MM.1S (cell line): ENCODE data around the gene STEAP1B.
"Not testable (repeated sequence)": the region's sequence is repeated elsewhere in the genome, so short reads cannot be mapped to it uniquely, and the experiment has no call there.

Experiments used
- DNase-seq: peaks from one replicate; pipeline ENCODE4 v3.0.0-alpha.2; 2015
- H2AFZ ChIP-seq: fragments of 300-600 bp; sonication (generic); 2 replicates; pipeline ENCODE4 v1.6.0; 2016; ENCODE audit warnings: antibody characterized with exemption, low read length
- H3F3A ChIP-seq: fragments of 300-600 bp; sonication (generic); 2 replicates; pipeline ENCODE4 v1.6.1; 2016; ENCODE audit warnings: mild to moderate bottlenecking, antibody characterized with exemption, low read length, moderate library complexity, mixed read lengths; ENCODE audit not compliant: insufficient read depth
- H3K27ac ChIP-seq: fragments of 300-600 bp; sonication (generic); 2 replicates; pipeline ENCODE4 v1.5.1; 2016; ENCODE audit warnings: mild to moderate bottlenecking, low read length
- H3K27me3 ChIP-seq: fragments of 300-600 bp; sonication (generic); replicated peaks from 2 replicates; pipeline ENCODE4 v1.6.0; 2016; ENCODE audit warnings: low read length; ENCODE audit not compliant: insufficient read depth
- H3K36me3 ChIP-seq: fragments of 300-600 bp; sonication (generic); replicated peaks from 2 replicates; pipeline ENCODE4 v1.6.1; 2016; ENCODE audit warnings: mild to moderate bottlenecking, low read length, mixed read lengths; ENCODE audit not compliant: insufficient read depth
- H3K4me1 ChIP-seq: fragments of 300-600 bp; sonication (generic); 2 replicates; pipeline ENCODE4 v1.6.1; 2016; ENCODE audit warnings: low read length, mixed read lengths
- H3K4me2 ChIP-seq: fragments of 300-600 bp; sonication (generic); 2 replicates; pipeline ENCODE4 v1.6.0; 2016; ENCODE audit warnings: low read depth, low read length
- H3K4me3 ChIP-seq: fragments of 300-600 bp; sonication (generic); 2 replicates; pipeline ENCODE4 v1.5.1; 2016; ENCODE audit warnings: low read length, mixed read lengths
- H3K79me2 ChIP-seq: fragments of 300-600 bp; sonication (generic); 2 replicates; pipeline ENCODE4 v1.6.1; 2016; ENCODE audit warnings: mixed run types, low read length, mixed read lengths
- H3K9ac ChIP-seq: fragments of 300-600 bp; sonication (generic); 2 replicates; pipeline ENCODE4 v1.6.1; 2016; ENCODE audit warnings: low read length, mixed read lengths
- H3K9me2 ChIP-seq: fragments of 300-600 bp; sonication (generic); replicated peaks from 2 replicates; pipeline ENCODE4 v1.6.1; 2016; ENCODE audit warnings: mild to moderate bottlenecking, low read length, mixed read lengths; ENCODE audit not compliant: insufficient read depth
- H3K9me3 ChIP-seq: fragments of 300-600 bp; sonication (generic); replicated peaks from 2 replicates; pipeline ENCODE4 v1.6.1; 2016; ENCODE audit warnings: mild to moderate bottlenecking, low read length, mixed read lengths; ENCODE audit not compliant: insufficient read depth
- H4K20me1 ChIP-seq: fragments of 300-600 bp; sonication (generic); 2 replicates; pipeline ENCODE4 v1.6.1; 2016; ENCODE audit warnings: mild to moderate bottlenecking, low read length, moderate library complexity, mixed read lengths; ENCODE audit not compliant: insufficient read depth
- CTCF ChIP-seq: fragments of 300-600 bp; sonication (generic); IDR thresholded peaks from 2 replicates; pipeline ENCODE4 v1.5.1; 2016; ENCODE audit warnings: antibody characterized with exemption, low read length, mixed read lengths

STEAP1B gene

GRCh38 chr7:22524353-22524947, 24.5 kb upstream of the STEAP1B start:
- not testable (repeated sequence) for H3F3A ChIP-seq, H3K4me1 ChIP-seq, H3K27me3 ChIP-seq, H3K4me3 ChIP-seq, H3K9me3 ChIP-seq, H3K27ac ChIP-seq, H3K9me2 ChIP-seq, H2AFZ ChIP-seq, H4K20me1 ChIP-seq, H3K4me2 ChIP-seq, H3K36me3 ChIP-seq, DNase-seq, H3K79me2 ChIP-seq, H3K9ac ChIP-seq

- not testable (repeated sequence) for H3K9ac ChIP-seq, H2AFZ ChIP-seq, H3K36me3 ChIP-seq, H3K4me1 ChIP-seq, H3K4me3 ChIP-seq, H3K9me3 ChIP-seq, H3K9me2 ChIP-seq, H3K27ac ChIP-seq, H3F3A ChIP-seq, H4K20me1 ChIP-seq, H3K27me3 ChIP-seq, H3K79me2 ChIP-seq, H3K4me2 ChIP-seq
- TF ChIP-seq CTCF: peak; percentile 31
- DNase-seq: peak; percentile 13
These were observed 23.7 kb upstream of the STEAP1B start for GRCh38 chr7:22523478-22524352.

- H3K4me2 ChIP-seq, H3K4me3 ChIP-seq, H4K20me1 ChIP-seq, H3K36me3 ChIP-seq, H3K4me1 ChIP-seq, DNase-seq, H3K27ac ChIP-seq, H3K9me2 ChIP-seq, H2AFZ ChIP-seq, H3K9me3 ChIP-seq, H3K9ac ChIP-seq, H3F3A ChIP-seq, H3K27me3 ChIP-seq, H3K79me2 ChIP-seq: not testable (repeated sequence)
These were observed 19.6 kb upstream of the STEAP1B start for GRCh38 chr7:22519560-22519959.

- not testable (repeated sequence) for H4K20me1 ChIP-seq, H3K4me1 ChIP-seq, H2AFZ ChIP-seq, H3K4me3 ChIP-seq, H3K9ac ChIP-seq, H3K27me3 ChIP-seq, H3K4me2 ChIP-seq, H3K9me3 ChIP-seq, H3K27ac ChIP-seq, DNase-seq, H3F3A ChIP-seq, H3K79me2 ChIP-seq, H3K9me2 ChIP-seq, H3K36me3 ChIP-seq
These were observed 17.0 kb upstream of the STEAP1B start for GRCh38 chr7:22516950-22517349.

- not testable (repeated sequence) for H3K9me2 ChIP-seq, H3K9me3 ChIP-seq, H3K4me2 ChIP-seq, H3K4me3 ChIP-seq, H3K79me2 ChIP-seq, H2AFZ ChIP-seq, H3K36me3 ChIP-seq, H4K20me1 ChIP-seq, H3K27me3 ChIP-seq, H3F3A ChIP-seq, H3K9ac ChIP-seq, H3K4me1 ChIP-seq
- DNase-seq: peak; percentile 26
- peak overlapping the region; percentile 23; the same call in 1 of the 2 replicates for H3K27ac ChIP-seq
These were observed 15.0 kb upstream of the STEAP1B start for GRCh38 chr7:22514963-22515362.

GRCh38 chr7:22507320-22507719, 7.3 kb upstream of the STEAP1B start:
- H3K4me2 ChIP-seq, H3K4me3 ChIP-seq: not testable (repeated sequence)

GRCh38 chr7:22506316-22507020, 6.5 kb upstream of the STEAP1B start:
- H3K9me3 ChIP-seq, H3K9ac ChIP-seq, H3K4me3 ChIP-seq, H3K79me2 ChIP-seq, H3K27me3 ChIP-seq, H3F3A ChIP-seq, DNase-seq, H4K20me1 ChIP-seq, H3K4me2 ChIP-seq, H3K4me1 ChIP-seq, H2AFZ ChIP-seq, H3K9me2 ChIP-seq, H3K27ac ChIP-seq, H3K36me3 ChIP-seq: not testable (repeated sequence)

More at GRCh38 chr7:22507320-22507719, 7.3 kb upstream of the STEAP1B start:
- H3K36me3 ChIP-seq, H3F3A ChIP-seq, H3K79me2 ChIP-seq, H3K9ac ChIP-seq, H2AFZ ChIP-seq, H3K4me1 ChIP-seq, H4K20me1 ChIP-seq, H3K27ac ChIP-seq, H3K27me3 ChIP-seq, H3K9me3 ChIP-seq, DNase-seq, H3K9me2 ChIP-seq: not testable (repeated sequence)
